Measurements from ENCODE around the gene ARHGAP30.

The ARHGAP30 gene

DNA sequence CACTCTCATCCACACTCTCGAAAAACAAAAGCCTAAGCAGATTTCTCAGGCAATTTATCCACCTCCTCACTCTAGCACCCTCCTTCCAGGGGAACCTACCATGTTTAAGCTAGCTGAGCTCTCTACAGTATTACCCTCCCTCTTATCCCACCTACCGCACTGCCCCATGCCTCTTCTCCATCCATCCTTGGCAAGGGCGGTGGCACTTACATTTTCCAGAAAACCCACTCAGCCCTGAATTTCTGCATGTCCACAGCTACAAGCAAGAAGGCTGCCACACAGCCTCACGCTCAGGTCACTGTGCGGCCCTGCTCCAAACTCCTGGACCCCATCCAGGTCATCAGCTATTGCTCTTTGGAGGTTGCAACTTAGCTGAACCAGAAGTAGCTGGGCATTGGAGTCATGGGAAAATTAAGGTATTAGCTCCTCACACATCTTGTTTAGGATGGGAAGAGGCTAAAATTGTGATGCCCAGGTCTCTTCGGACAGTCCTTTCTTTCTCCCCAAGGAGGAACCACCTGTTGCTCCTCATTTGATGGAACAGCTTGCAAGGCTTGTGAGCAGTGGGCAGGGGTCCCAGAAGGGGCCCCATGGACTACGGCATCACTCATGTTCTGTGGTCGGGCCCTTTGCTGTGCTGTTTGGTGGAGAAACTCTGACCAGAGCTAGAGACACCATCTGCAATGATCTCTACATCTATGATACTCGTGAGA, 29.6 kb upstream of the ARHGAP30 start:
- H3K9ac ChIP-seq (ENCODE audit: low read length): no peak overlapping the region
- DNase-seq: no peak
- H2BK15ac ChIP-seq (replicated peaks; ENCODE audit: low read depth): no peak overlapping the region
- no CpG with 5 or more reads among the region's 9 CpGs for WGBS (ENCODE audit: extremely low coverage, insufficient coverage, low lambda C conversion rate)
- H3K4me1 ChIP-seq (ENCODE audit: control insufficient read depth, low read depth, low read length): no peaks in the 10 kb centered on the region
- H3K27ac ChIP-seq (ENCODE audit: low read depth, low read length): no peak overlapping the region
- no peak overlapping the region for H4K8ac ChIP-seq (ENCODE audit: low read depth, low read length)
- H2BK120ac ChIP-seq (ENCODE audit: low read depth, low read length): no peak overlapping the region
- H3K4ac ChIP-seq (ENCODE audit: low read depth, low read length): no peak overlapping the region
- no peaks in the 10 kb centered on the region for H3K27me3 ChIP-seq (ENCODE audit: insufficient read depth, low read length, poor library complexity)
- peaks cover 1% of the 10 kb centered on the region for H3K79me1 ChIP-seq (ENCODE audit: low read length)
- H3K4me2 ChIP-seq (ENCODE audit: low read length): peak overlapping the region; percentile 94
- no peak overlapping the region for H4K5ac ChIP-seq (ENCODE audit: low read length)
- no peak overlapping the region for H2AK5ac ChIP-seq (ENCODE audit: low read length)
- no peak overlapping the region for H3K23ac ChIP-seq (ENCODE audit: low read length)
- H3K4me3 ChIP-seq (ENCODE audit: low read length): no peak overlapping the region
- H3K79me2 ChIP-seq (ENCODE audit: control insufficient read depth, insufficient read depth, low read length): no peaks in the 10 kb centered on the region
- H3K36me3 ChIP-seq (ENCODE audit: control insufficient read depth, insufficient read depth, low read length): no peaks in the 10 kb centered on the region
- H3K18ac ChIP-seq (ENCODE audit: low read length): no peak overlapping the region
- H3K56ac ChIP-seq (ENCODE audit: low read length): peak overlapping the region; percentile 60
- no peak overlapping the region for H2BK5ac ChIP-seq (ENCODE audit: low read length)

DNA sequence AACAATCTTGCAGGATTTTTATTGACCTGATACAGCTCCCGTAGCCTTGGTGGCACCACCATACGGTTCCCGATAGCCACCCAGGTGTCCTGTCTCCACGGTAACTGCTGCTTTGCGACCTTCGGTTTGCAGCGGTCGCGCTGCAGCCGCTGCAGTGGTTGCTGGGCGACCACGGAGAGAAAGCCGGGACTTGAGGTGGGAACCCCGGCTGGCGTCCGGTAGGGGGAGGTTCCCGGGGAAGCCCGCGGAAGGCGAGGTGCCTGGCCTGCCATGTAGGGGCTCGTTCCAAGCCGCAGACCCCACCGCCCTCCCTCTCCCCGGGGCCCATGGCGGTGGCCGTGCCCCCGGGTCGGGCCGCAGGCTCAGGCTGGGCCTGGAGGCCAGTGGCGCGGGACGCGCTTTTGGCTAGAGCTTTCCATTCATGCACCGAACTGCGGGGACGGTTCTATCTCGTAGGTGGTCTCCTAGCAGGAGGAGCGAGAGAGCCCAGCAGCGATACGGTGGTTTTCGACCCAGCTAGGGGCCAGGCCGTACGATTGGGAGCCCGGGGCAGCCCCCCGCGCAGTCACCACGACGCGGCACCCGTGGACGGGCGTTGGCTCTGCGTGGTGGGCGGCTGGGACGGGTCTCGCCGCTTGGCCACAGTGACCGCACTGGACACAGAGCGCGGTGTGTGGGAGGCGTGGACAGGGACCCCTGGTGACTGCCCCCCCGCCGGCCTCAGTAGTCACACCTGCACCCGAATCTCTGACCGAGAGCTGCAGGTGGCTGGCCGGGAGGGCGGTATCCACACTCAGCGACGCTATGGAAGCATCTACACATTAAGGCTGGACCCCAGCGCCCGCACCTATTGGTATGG, 28.7 kb upstream of the ARHGAP30 start, which contains the start of gene KLHDC9:
TSS of gene KLHDC9 (plus strand) at position 152 of the 859 bp plus-strand sequence. CDS start at position 327, 175 bp downstream.
- WGBS (ENCODE audit: extremely low coverage, insufficient coverage, low lambda C conversion rate): no CpG with 5 or more reads among the region's 71 CpGs
- no peak within 1 kb of the TSS for H2BK5ac ChIP-seq (ENCODE audit: low read length)
- H3K27ac ChIP-seq (ENCODE audit: low read depth, low read length): no peak within 1 kb of the TSS
- no peaks in the 10 kb centered on the region for H3K79me2 ChIP-seq (ENCODE audit: control insufficient read depth, insufficient read depth, low read length)
- H2BK15ac ChIP-seq (replicated peaks; ENCODE audit: low read depth): no peak within 1 kb of the TSS
- no peak within 1 kb of the TSS for H4K8ac ChIP-seq (ENCODE audit: low read depth, low read length)
- H3K23ac ChIP-seq (ENCODE audit: low read length): no peak within 1 kb of the TSS
- H3K4me2 ChIP-seq (ENCODE audit: low read length): peak within 1 kb of the TSS; percentile 96
- H3K9ac ChIP-seq (ENCODE audit: low read length): peak within 1 kb of the TSS; percentile 95
- peak within 1 kb of the TSS; percentile 86 for H3K4me3 ChIP-seq (ENCODE audit: low read length)
- H3K4me1 ChIP-seq (ENCODE audit: control insufficient read depth, low read depth, low read length): no peaks in the 10 kb centered on the region
- peaks cover 1% of the 10 kb centered on the region for H3K79me1 ChIP-seq (ENCODE audit: low read length)
- H3K36me3 ChIP-seq (ENCODE audit: control insufficient read depth, insufficient read depth, low read length): no peaks in the 10 kb centered on the region
- H2AK5ac ChIP-seq (ENCODE audit: low read length): no peak within 1 kb of the TSS
- no peak within 1 kb of the TSS for H3K4ac ChIP-seq (ENCODE audit: low read depth, low read length)
- DNase-seq: peak; percentile 98
- H3K18ac ChIP-seq (ENCODE audit: low read length): no peak within 1 kb of the TSS
- H2BK120ac ChIP-seq (ENCODE audit: low read depth, low read length): no peak within 1 kb of the TSS
- no peak within 1 kb of the TSS for H4K5ac ChIP-seq (ENCODE audit: low read length)
- no peaks in the 10 kb centered on the region for H3K27me3 ChIP-seq (ENCODE audit: insufficient read depth, low read length, poor library complexity)
- H3K56ac ChIP-seq (ENCODE audit: low read length): peak within 1 kb of the TSS; percentile 97

DNA sequence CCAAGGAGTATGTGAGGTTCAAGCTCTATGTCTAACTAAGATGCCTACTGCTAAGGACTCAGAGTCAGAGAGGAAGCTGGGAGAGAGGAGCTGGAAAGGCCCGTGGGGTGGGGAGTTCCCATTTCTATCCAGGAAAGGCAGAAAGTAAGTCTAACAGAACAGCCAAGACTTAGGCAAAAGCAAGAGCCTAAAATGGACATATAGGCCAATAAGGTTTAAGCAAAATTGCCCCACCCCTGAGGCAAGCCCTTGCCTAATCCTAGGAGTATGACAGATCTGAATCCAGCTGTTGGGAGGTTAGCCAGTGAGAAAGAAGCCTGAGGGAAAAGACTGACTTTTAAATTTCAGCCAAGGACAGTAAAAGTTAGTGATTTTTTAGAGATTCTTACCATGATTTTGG, 26.8 kb upstream of the ARHGAP30 start:
- DNase-seq: no peak
- H3K23ac ChIP-seq (ENCODE audit: low read length): no peak overlapping the region
- no peak overlapping the region for H2BK5ac ChIP-seq (ENCODE audit: low read length)
- WGBS (ENCODE audit: extremely low coverage, insufficient coverage, low lambda C conversion rate): no CpG with 5 or more reads among the region's 1 CpG
- no peak overlapping the region for H4K8ac ChIP-seq (ENCODE audit: low read depth, low read length)
- H3K27me3 ChIP-seq (ENCODE audit: insufficient read depth, low read length, poor library complexity): no peaks in the 10 kb centered on the region
- no peak overlapping the region for H4K5ac ChIP-seq (ENCODE audit: low read length)
- H2AK5ac ChIP-seq (ENCODE audit: low read length): no peak overlapping the region
- no peak overlapping the region for H3K18ac ChIP-seq (ENCODE audit: low read length)
- no peak overlapping the region for H3K9ac ChIP-seq (ENCODE audit: low read length)
- H3K79me1 ChIP-seq (ENCODE audit: low read length): no peaks in the 10 kb centered on the region
- no peak overlapping the region for H3K4me3 ChIP-seq (ENCODE audit: low read length)
- no peak overlapping the region for H3K27ac ChIP-seq (ENCODE audit: low read depth, low read length)
- no peaks in the 10 kb centered on the region for H3K79me2 ChIP-seq (ENCODE audit: control insufficient read depth, insufficient read depth, low read length)
- no peak overlapping the region for H3K4ac ChIP-seq (ENCODE audit: low read depth, low read length)
- H2BK120ac ChIP-seq (ENCODE audit: low read depth, low read length): no peak overlapping the region
- H3K36me3 ChIP-seq (ENCODE audit: control insufficient read depth, insufficient read depth, low read length): no peaks in the 10 kb centered on the region
- no peak overlapping the region for H3K4me2 ChIP-seq (ENCODE audit: low read length)
- H3K4me1 ChIP-seq (ENCODE audit: control insufficient read depth, low read depth, low read length): no peaks in the 10 kb centered on the region
- H2BK15ac ChIP-seq (replicated peaks; ENCODE audit: low read depth): no peak overlapping the region
- no peak overlapping the region for H3K56ac ChIP-seq (ENCODE audit: low read length)

DNA sequence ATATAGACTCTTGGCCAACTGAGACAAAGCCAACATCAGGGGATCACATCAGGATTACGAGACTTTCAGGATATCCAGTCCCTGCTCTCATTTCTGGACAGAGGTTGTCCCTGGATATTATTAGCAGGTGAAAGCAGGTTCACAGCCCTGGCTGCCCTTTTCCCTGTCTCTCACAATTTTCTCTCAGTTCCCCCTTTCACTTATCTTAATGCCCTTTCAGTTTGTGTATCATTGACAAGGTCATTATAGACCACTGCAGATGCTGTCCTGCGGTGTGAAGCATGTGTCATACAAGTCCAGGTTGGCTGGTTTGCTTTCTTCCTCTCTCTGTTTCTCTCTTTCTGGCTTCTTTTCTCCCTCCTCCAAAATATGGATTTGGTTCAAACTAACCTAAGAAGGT, 26.3 kb upstream of the ARHGAP30 start:
- no CpG with 5 or more reads among the region's 2 CpGs for WGBS (ENCODE audit: extremely low coverage, insufficient coverage, low lambda C conversion rate)

DNA sequence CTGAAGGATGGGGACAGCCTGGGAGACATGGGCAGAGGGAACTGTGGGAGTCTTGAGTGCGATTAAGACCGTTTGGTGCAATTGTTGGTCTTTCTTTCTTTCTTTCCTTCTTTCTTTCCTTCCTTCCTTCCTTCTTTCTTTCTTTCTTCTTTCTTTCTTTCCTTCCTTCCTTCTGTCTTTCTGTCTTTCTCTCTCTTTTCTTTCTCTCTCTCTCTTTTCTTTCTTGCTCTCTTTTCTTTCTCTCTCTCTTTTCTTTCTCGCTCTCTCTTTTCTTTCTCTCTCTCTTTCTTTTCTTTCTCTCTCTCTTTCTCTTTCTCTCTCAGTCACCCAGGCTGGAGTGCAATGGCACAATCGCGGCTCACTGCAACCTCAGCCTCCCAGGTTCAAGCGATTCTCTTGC, 25.5 kb upstream of the ARHGAP30 start:
- Histone ChIP-seq H3K4me1 (ENCODE audit: control insufficient read depth, low read depth, low read length) (no peaks in the 10 kb centered on the region), H4K5ac (ENCODE audit: low read length) (no peak overlapping the region), H2BK15ac (replicated peaks; ENCODE audit: low read depth) (no peak overlapping the region), H3K79me2 (ENCODE audit: control insufficient read depth, insufficient read depth, low read length) (no peaks in the 10 kb centered on the region), H3K56ac (ENCODE audit: low read length) (no peak overlapping the region), H2AK5ac (ENCODE audit: low read length) (no peak overlapping the region), H3K4ac (ENCODE audit: low read depth, low read length) (no peak overlapping the region), H2BK5ac (ENCODE audit: low read length) (no peak overlapping the region), H3K9ac (ENCODE audit: low read length) (no peak overlapping the region), H3K79me1 (ENCODE audit: low read length) (no peaks in the 10 kb centered on the region), H2BK120ac (ENCODE audit: low read depth, low read length) (no peak overlapping the region), H3K23ac (ENCODE audit: low read length) (no peak overlapping the region), H4K8ac (ENCODE audit: low read depth, low read length) (no peak overlapping the region), H3K27me3 (ENCODE audit: insufficient read depth, low read length, poor library complexity) (no peaks in the 10 kb centered on the region), H3K27ac (ENCODE audit: low read depth, low read length) (no peak overlapping the region), H3K4me3 (ENCODE audit: low read length) (no peak overlapping the region), H3K36me3 (ENCODE audit: control insufficient read depth, insufficient read depth, low read length) (no peaks in the 10 kb centered on the region), H3K18ac (ENCODE audit: low read length) (no peak overlapping the region), H3K4me2 (ENCODE audit: low read length) (no peak overlapping the region)
- no peak for DNase-seq
- no CpG with 5 or more reads among the region's 6 CpGs for WGBS (ENCODE audit: extremely low coverage, insufficient coverage, low lambda C conversion rate)

More for the DNA sequence above, 26.3 kb upstream of the ARHGAP30 start:
- Histone ChIP-seq H3K9ac (ENCODE audit: low read length) (no peak overlapping the region), H2BK15ac (replicated peaks; ENCODE audit: low read depth) (no peak overlapping the region), H2BK120ac (ENCODE audit: low read depth, low read length) (no peak overlapping the region), H3K18ac (ENCODE audit: low read length) (no peak overlapping the region), H2AK5ac (ENCODE audit: low read length) (no peak overlapping the region), H3K4me2 (ENCODE audit: low read length) (no peak overlapping the region), H3K56ac (ENCODE audit: low read length) (no peak overlapping the region), H3K27ac (ENCODE audit: low read depth, low read length) (no peak overlapping the region), H3K27me3 (ENCODE audit: insufficient read depth, low read length, poor library complexity) (no peaks in the 10 kb centered on the region), H3K4ac (ENCODE audit: low read depth, low read length) (no peak overlapping the region), H3K79me2 (ENCODE audit: control insufficient read depth, insufficient read depth, low read length) (no peaks in the 10 kb centered on the region), H3K4me3 (ENCODE audit: low read length) (no peak overlapping the region), H2BK5ac (ENCODE audit: low read length) (no peak overlapping the region), H3K23ac (ENCODE audit: low read length) (no peak overlapping the region), H4K8ac (ENCODE audit: low read depth, low read length) (no peak overlapping the region), H3K4me1 (ENCODE audit: control insufficient read depth, low read depth, low read length) (no peaks in the 10 kb centered on the region), H3K36me3 (ENCODE audit: control insufficient read depth, insufficient read depth, low read length) (no peaks in the 10 kb centered on the region), H3K79me1 (ENCODE audit: low read length) (no peaks in the 10 kb centered on the region), H4K5ac (ENCODE audit: low read length) (no peak overlapping the region)
- DNase-seq: no peak
